H9 (cell line): ENCODE measurements around the gene RABGAP1. TPM values are rescaled to one million over a fixed set of nuclear protein-coding genes. Genes with fewer than 3 reads are reported as not detected.

Experiments used
- DNase-seq: peaks from one replicate; pipeline ENCODE4 v3.0.0-alpha.2; 2017
- H2AFZ ChIP-seq: one replicate; pipeline ENCODE4 v1.6.1; 2013; ENCODE audit warnings: mild to moderate bottlenecking, low read length, control low read depth, moderate library complexity
- H2AK5ac ChIP-seq: 2 replicates; pipeline ENCODE4 v1.6.1; 2013; ENCODE audit warnings: low read length, control low read depth, mixed read lengths; ENCODE audit not compliant: insufficient read length
- H2BK120ac ChIP-seq: one replicate; pipeline ENCODE4 v1.6.1; 2013; ENCODE audit warnings: low read depth, mild to moderate bottlenecking, low read length, control low read depth, inconsistent platforms; ENCODE audit not compliant: poor library complexity, severe bottlenecking
- H2BK12ac ChIP-seq: 2 replicates; pipeline ENCODE4 v1.6.1; 2013; ENCODE audit warnings: low read length, control low read depth, mixed read lengths, low read depth; ENCODE audit not compliant: insufficient read length
- H2BK15ac ChIP-seq: 2 replicates; pipeline ENCODE4 v1.6.1; 2013; ENCODE audit warnings: low read depth, low read length, control low read depth
- H2BK20ac ChIP-seq: one replicate; pipeline ENCODE4 v1.6.1; 2013; ENCODE audit warnings: low read depth, mild to moderate bottlenecking, low read length, control low read depth, inconsistent platforms; ENCODE audit not compliant: poor library complexity, severe bottlenecking
- H2BK5ac ChIP-seq: 2 replicates; pipeline ENCODE4 v1.6.1; 2013; ENCODE audit warnings: low read length, control low read depth, mixed read lengths; ENCODE audit not compliant: insufficient read length
- H3K14ac ChIP-seq: 2 replicates; pipeline ENCODE4 v1.6.1; 2013; ENCODE audit warnings: low read length, control low read depth; ENCODE audit not compliant: insufficient read depth
- H3K18ac ChIP-seq: 2 replicates; pipeline ENCODE4 v1.6.1; 2013; ENCODE audit warnings: low read depth, mild to moderate bottlenecking, mixed read lengths, low read length, control low read depth; ENCODE audit not compliant: insufficient read length
- H3K23ac ChIP-seq: 2 replicates; pipeline ENCODE4 v1.6.1; 2013; ENCODE audit warnings: low read length, control low read depth, mixed read lengths, low read depth; ENCODE audit not compliant: insufficient read length
- H3K23me2 ChIP-seq: 2 replicates; pipeline ENCODE4 v1.6.1; 2013; ENCODE audit warnings: low read depth, mild to moderate bottlenecking, mixed read lengths, low read length, control low read depth; ENCODE audit not compliant: insufficient read length, poor library complexity, severe bottlenecking
- H3K27ac ChIP-seq: 2 replicates; pipeline ENCODE4 v1.5.1; 2013; ENCODE audit warnings: low read length, control low read depth, mixed read lengths, low read depth; ENCODE audit not compliant: insufficient read length
- H3K27me3 ChIP-seq: 2 replicates; pipeline ENCODE4 v1.6.1; 2013; ENCODE audit warnings: low read length, control low read depth, inconsistent platforms; ENCODE audit not compliant: insufficient read depth
- H3K4ac ChIP-seq: 2 replicates; pipeline ENCODE4 v1.6.1; 2013; ENCODE audit warnings: low read depth, mild to moderate bottlenecking, control low read depth, inconsistent platforms, low read length, moderate library complexity
- H3K4me1 ChIP-seq: 2 replicates; pipeline ENCODE4 v1.6.1; 2013; ENCODE audit warnings: low read length, control low read depth, inconsistent platforms; ENCODE audit not compliant: insufficient read depth
- H3K4me2 ChIP-seq: 2 replicates; pipeline ENCODE4 v1.6.1; 2013; ENCODE audit warnings: low read length, control low read depth, mixed read lengths; ENCODE audit not compliant: insufficient read length, insufficient read depth
- H3K56ac ChIP-seq: 2 replicates; pipeline ENCODE4 v1.6.1; 2013; ENCODE audit warnings: low read depth, mild to moderate bottlenecking, mixed read lengths, low read length, control low read depth; ENCODE audit not compliant: insufficient read length
- H3K79me1 ChIP-seq: 2 replicates; pipeline ENCODE4 v1.6.1; 2013; ENCODE audit warnings: low read depth, mild to moderate bottlenecking, moderate library complexity, low read length, control low read depth, inconsistent platforms; ENCODE audit not compliant: insufficient read depth, poor library complexity, severe bottlenecking
- H3K79me2 ChIP-seq: 2 replicates; pipeline ENCODE4 v1.6.1; 2013; ENCODE audit warnings: low read length, control low read depth, inconsistent platforms; ENCODE audit not compliant: insufficient read depth
- H3K9ac ChIP-seq: 2 replicates; pipeline ENCODE4 v1.6.1; 2013; ENCODE audit warnings: low read length, control low read depth, mixed read lengths; ENCODE audit not compliant: insufficient read length; ENCODE audit errors: extremely low read depth
- H3K9me3 ChIP-seq: one replicate; pipeline ENCODE4 v1.6.1; 2013; ENCODE audit warnings: low read depth, low read length, inconsistent platforms; ENCODE audit not compliant: control insufficient read depth
- H3T11ph ChIP-seq: one replicate; pipeline ENCODE4 v1.6.1; 2013; ENCODE audit warnings: mild to moderate bottlenecking, low read length, control low read depth, inconsistent platforms
- H4K20me1 ChIP-seq: one replicate; pipeline ENCODE4 v1.6.1; 2013; ENCODE audit not compliant: control insufficient read depth, insufficient read length, insufficient read depth
- H4K5ac ChIP-seq: 2 replicates; pipeline ENCODE4 v1.6.1; 2013; ENCODE audit warnings: low read depth, mild to moderate bottlenecking, mixed read lengths, low read length, control low read depth; ENCODE audit not compliant: insufficient read length
- H4K8ac ChIP-seq: replicated peaks from 2 replicates; pipeline ENCODE4 v1.6.1; 2013; ENCODE audit warnings: low read length, control low read depth, mixed read lengths, low read depth; ENCODE audit not compliant: insufficient read length
- H4K91ac ChIP-seq: 2 replicates; pipeline ENCODE4 v1.6.1; 2013; ENCODE audit warnings: low read depth, mild to moderate bottlenecking, moderate library complexity, mixed read lengths, low read length, control low read depth; ENCODE audit not compliant: insufficient read length
- H3K27ac Mint-ChIP-seq, 3 experiments: 2 replicates in 2 of 3; 3 replicates in 1 of 3; pipeline ENCODE4 v1.8.0; 2020 to 2021; ENCODE audit warnings: mixed read lengths in 3 of 3, mild to moderate bottlenecking in 1 of 3, moderate library complexity in 1 of 3
- H3K27me3 Mint-ChIP-seq: 2 replicates; pipeline ENCODE4 v1.8.0; 2021; ENCODE audit warnings: low read depth, mild to moderate bottlenecking, moderate library complexity, mixed read lengths
- H3K36me3 Mint-ChIP-seq, 3 experiments: 2 replicates in 2 of 3; 3 replicates in 1 of 3; pipeline ENCODE4 v1.8.0; 2020 to 2021; ENCODE audit warnings: low read depth in 3 of 3, mixed read lengths in 3 of 3; ENCODE audit not compliant: insufficient read depth in 1 of 3
- H3K4me1 Mint-ChIP-seq, 2 experiments: 2 replicates each; pipeline ENCODE4 v1.8.0; 2020; ENCODE audit warnings: mixed read lengths in 2 of 2
- H3K4me3 Mint-ChIP-seq, 2 experiments: 2 replicates in 1 of 2; 3 replicates in 1 of 2; pipeline ENCODE4 v1.8.0; 2020 to 2021; ENCODE audit warnings: mild to moderate bottlenecking in 2 of 2, mixed read lengths in 2 of 2, moderate library complexity in 1 of 2
- H3K9me3 Mint-ChIP-seq, 2 experiments: 2 replicates in 1 of 2; 3 replicates in 1 of 2; pipeline ENCODE4 v1.8.0; 2020; ENCODE audit warnings: mild to moderate bottlenecking in 2 of 2, mixed read lengths in 2 of 2, moderate library complexity in 1 of 2
- WGBS: extraction: QIAGEN DNeasy Blood & Tissue Kit; methylation state at CpG from one replicate; pipeline ENCODE4 v1.1.7; 2013; ENCODE audit warnings: missing lambda C conversion rate, low lambda C conversion rate, mixed read lengths; ENCODE audit not compliant: insufficient read length; ENCODE audit errors: extremely low coverage; 5-methylcytosine and 5-hydroxymethylcytosine counted together
- total RNA-seq: library from RNA; stranded (reverse); gene quantifications from 2 replicates; pipeline ENCODE4 v1.2.1, GENCODE V29; 2021
- TF ChIP-seq, protein P1 (sequence below): fragments of 200-600 bp; sonication (generic); conservative IDR thresholded peaks from 3 replicates; pipeline ENCODE4 v1.8.0; 2021; ENCODE audit warnings: antibody characterized with exemption, mild to moderate bottlenecking

Gene RABGAP1
- total RNA-seq, 1 experiment from 2014 or later = 31.6 TPM

DNA sequence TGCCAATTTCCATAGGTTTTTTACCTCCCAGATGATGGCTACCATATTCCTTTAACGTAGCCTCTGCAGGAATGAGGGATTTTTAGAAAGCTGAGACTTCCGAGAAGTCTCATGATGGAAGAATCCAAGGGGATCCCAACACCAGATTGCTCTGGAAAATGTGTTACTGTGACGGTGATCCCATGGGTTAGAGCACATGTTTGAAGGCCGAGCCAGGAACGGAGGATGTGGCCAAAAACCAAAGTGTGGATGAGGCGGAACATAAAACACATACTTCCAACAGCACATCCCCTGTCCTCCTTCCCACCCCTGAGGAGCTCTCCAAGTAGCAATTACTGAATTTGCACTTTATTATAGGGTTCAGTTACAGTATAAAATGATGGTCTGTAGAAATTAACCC lies 175.2 kb downstream of the RABGAP1 start:
- Histone ChIP-seq H2BK20ac (no peak overlapping the region), H3K18ac (no peak overlapping the region), H3K23me2 (no peaks in the 10 kb centered on the region), H4K8ac (no peak overlapping the region), H3T11ph (no peak overlapping the region), H3K9me3 (no peaks in the 10 kb centered on the region), H2BK120ac (no peak overlapping the region), H2AFZ (no peak overlapping the region), H3K23ac (no peak overlapping the region), H3K4me2 (no peak overlapping the region), H3K56ac (no peak overlapping the region), H3K79me1 (no peaks in the 10 kb centered on the region), H4K91ac (no peak overlapping the region), H2BK12ac (no peak overlapping the region), H3K4me1 (no peaks in the 10 kb centered on the region), H2AK5ac (no peak overlapping the region), H4K20me1 (no peaks in the 10 kb centered on the region), H3K14ac (no peak overlapping the region), H2BK15ac (no peak overlapping the region), H3K79me2 (no peaks in the 10 kb centered on the region), H3K9ac (no peak overlapping the region), H2BK5ac (no peak overlapping the region), H3K27ac (no peak overlapping the region), H3K4ac (no peak overlapping the region), H3K27me3 (no peaks in the 10 kb centered on the region), H4K5ac (no peak overlapping the region)
- DNase-seq = no peak
- no CpG with 5 or more reads among the region's 6 CpGs for WGBS
- no peaks in the 10 kb centered on the region for H3K9me3 Mint-ChIP-seq
- no peak overlapping the region for H3K4me3 Mint-ChIP-seq
- peaks cover 21 to 26% (median 24%) of the 10 kb centered on the region in 3 experiments for H3K36me3 Mint-ChIP-seq
- TF ChIP-seq, protein P1, sequence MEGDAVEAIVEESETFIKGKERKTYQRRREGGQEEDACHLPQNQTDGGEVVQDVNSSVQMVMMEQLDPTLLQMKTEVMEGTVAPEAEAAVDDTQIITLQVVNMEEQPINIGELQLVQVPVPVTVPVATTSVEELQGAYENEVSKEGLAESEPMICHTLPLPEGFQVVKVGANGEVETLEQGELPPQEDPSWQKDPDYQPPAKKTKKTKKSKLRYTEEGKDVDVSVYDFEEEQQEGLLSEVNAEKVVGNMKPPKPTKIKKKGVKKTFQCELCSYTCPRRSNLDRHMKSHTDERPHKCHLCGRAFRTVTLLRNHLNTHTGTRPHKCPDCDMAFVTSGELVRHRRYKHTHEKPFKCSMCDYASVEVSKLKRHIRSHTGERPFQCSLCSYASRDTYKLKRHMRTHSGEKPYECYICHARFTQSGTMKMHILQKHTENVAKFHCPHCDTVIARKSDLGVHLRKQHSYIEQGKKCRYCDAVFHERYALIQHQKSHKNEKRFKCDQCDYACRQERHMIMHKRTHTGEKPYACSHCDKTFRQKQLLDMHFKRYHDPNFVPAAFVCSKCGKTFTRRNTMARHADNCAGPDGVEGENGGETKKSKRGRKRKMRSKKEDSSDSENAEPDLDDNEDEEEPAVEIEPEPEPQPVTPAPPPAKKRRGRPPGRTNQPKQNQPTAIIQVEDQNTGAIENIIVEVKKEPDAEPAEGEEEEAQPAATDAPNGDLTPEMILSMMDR = no peak
- H3K27ac Mint-ChIP-seq = peak overlapping the region in 2 of 3 experiments; percentile 60 to 85; a peak in 3 of 7 replicates
- no peaks in the 10 kb centered on the region; the same call in 1 of the 2 replicates for H3K27me3 Mint-ChIP-seq
- peaks cover 8 to 16% of the 10 kb centered on the region in 2 experiments for H3K4me1 Mint-ChIP-seq
